Hepatocyte (in vitro differentiated cells): ENCODE measurements around the gene RIC1. TPM values are rescaled to one million over a fixed set of nuclear protein-coding genes. Genes with fewer than 3 reads are reported as not detected.
A peak's percentile ranks its signal among the peaks of the same experiment; 100 is the strongest.

ENCODE experiments used
- DNase-seq: peaks from one replicate; pipeline ENCODE4 v3.0.0-alpha.2; 2016; ENCODE audit warnings: low spot score
- H2AFZ ChIP-seq: fragments of 200-600 bp; sonication (generic); 2 replicates; pipeline ENCODE4 v1.6.0; 2016; ENCODE audit warnings: antibody characterized with exemption, mild to moderate bottlenecking
- H3K27ac ChIP-seq: fragments of 200-600 bp; sonication (generic); 2 replicates; pipeline ENCODE4 v1.5.1; 2016; ENCODE audit warnings: mild to moderate bottlenecking
- H3K27me3 ChIP-seq: fragments of 200-600 bp; sonication (generic); 2 replicates; pipeline ENCODE4 v1.6.1; 2016
- H3K36me3 ChIP-seq: fragments of 200-600 bp; sonication (generic); replicated peaks from 2 replicates; pipeline ENCODE4 v1.5.1; 2016; ENCODE audit warnings: low read depth; ENCODE audit not compliant: insufficient read depth
- H3K4me1 ChIP-seq: fragments of 200-600 bp; sonication (generic); 2 replicates; pipeline ENCODE4 v1.5.1; 2016; ENCODE audit warnings: mild to moderate bottlenecking, moderate library complexity; ENCODE audit not compliant: insufficient read depth
- H3K4me2 ChIP-seq: fragments of 200-600 bp; sonication (generic); 2 replicates; pipeline ENCODE4 v1.6.0; 2016
- H3K4me3 ChIP-seq: fragments of 200-600 bp; sonication (generic); 2 replicates; pipeline ENCODE4 v1.5.1; 2016; ENCODE audit warnings: mild to moderate bottlenecking
- H3K79me2 ChIP-seq: fragments of 200-600 bp; sonication (generic); 2 replicates; pipeline ENCODE4 v1.6.0; 2017; ENCODE audit warnings: mild to moderate bottlenecking
- H3K9me2 ChIP-seq: fragments of 200-600 bp; sonication (generic); replicated peaks from 2 replicates; pipeline ENCODE4 v1.6.0; 2017; ENCODE audit warnings: mild to moderate bottlenecking; ENCODE audit not compliant: insufficient read depth
- H3K9me3 ChIP-seq: fragments of 200-600 bp; sonication (generic); 2 replicates; pipeline ENCODE4 v1.5.1; 2016; ENCODE audit warnings: low read depth, mild to moderate bottlenecking
- H4K20me1 ChIP-seq: fragments of 200-600 bp; sonication (generic); 2 replicates; pipeline ENCODE4 v1.6.0; 2016; ENCODE audit warnings: mild to moderate bottlenecking; ENCODE audit not compliant: insufficient read depth, poor library complexity, severe bottlenecking
- CTCF ChIP-seq: fragments of 200-600 bp; sonication (generic); IDR thresholded peaks from 2 replicates; pipeline ENCODE4 v1.5.1; 2016; ENCODE audit warnings: antibody characterized with exemption, mild to moderate bottlenecking; ENCODE audit not compliant: poor library complexity
- EZH2 ChIP-seq: fragments of 200-600 bp; sonication (generic); IDR thresholded peaks from 2 replicates; pipeline ENCODE4 v1.6.1; 2016; ENCODE audit warnings: antibody characterized with exemption, mild to moderate bottlenecking, borderline replicate concordance
- EZH2phosphoT487 ChIP-seq: fragments of 200-600 bp; sonication (generic); IDR thresholded peaks from one replicate; pipeline ENCODE4 v1.6.1; 2018; ENCODE audit warnings: antibody characterized with exemption, mild to moderate bottlenecking, low read depth, moderate library complexity; ENCODE audit not compliant: unreplicated experiment, severe bottlenecking
- whole genome bisulfite sequencing: methylation state at CpG from one replicate; pipeline ENCODE4 v1.1.6; 2016; ENCODE audit warnings: low lambda C conversion rate; ENCODE audit errors: missing lambda C conversion rate; 5-methylcytosine and 5-hydroxymethylcytosine counted together
- polyA plus RNA-seq: library from polyadenylated mRNA; unstranded; fragments of >200 nt; fragmentation: Nextera tagmentation; extraction: Ambion mirVana; gene quantifications from 2 replicates; pipeline ENCODE4 v1.2.1, GENCODE V29; 2016
- total RNA-seq: library from RNA; depleted of rRNA; stranded (reverse); fragments of >200 nt; gene quantifications from 2 replicates; pipeline ENCODE4 v1.2.3, GENCODE V29; 2014

The RIC1 gene
- total and polyA plus RNA-seq, 2 experiments from 2014 or later: 11.2 to 34.9 TPM

- H3K9me2 ChIP-seq: no peaks in the 10 kb centered on the region
- TF ChIP-seq EZH2phosphoT487 (no peak), CTCF (no peak), EZH2 (no peak)
- peak overlapping the region; percentile 80 for H2AFZ ChIP-seq
- no peaks in the 10 kb centered on the region for H3K27me3 ChIP-seq
- peak overlapping the region; percentile 96 for H3K4me3 ChIP-seq
- H3K9me3 ChIP-seq: no peaks in the 10 kb centered on the region
- peak overlapping the region; percentile 75 for H3K4me2 ChIP-seq
- DNase-seq: peak; percentile 9
- H3K36me3 ChIP-seq: no peaks in the 10 kb centered on the region
- peaks cover 18% of the 10 kb centered on the region for H4K20me1 ChIP-seq
- H3K79me2 ChIP-seq: peaks cover 73% of the 10 kb centered on the region
- H3K27ac ChIP-seq: peak overlapping the region; percentile 92
- peaks cover 25% of the 10 kb centered on the region for H3K4me1 ChIP-seq
- WGBS: 4% methylated on average over 7 of the region's 7 CpGs
Measured at GRCh38 chr9:5628183-5628529, 751 bp upstream of the RIC1 start.

- H3K27ac ChIP-seq: peak overlapping the region; percentile 92
- WGBS: under 1% methylated on average over 43 of the region's 56 CpGs
- H3K4me3 ChIP-seq: peak overlapping the region; percentile 96
- no peaks in the 10 kb centered on the region for H3K36me3 ChIP-seq
- peak overlapping the region; percentile 83 for H3K4me2 ChIP-seq
- peaks cover 81% of the 10 kb centered on the region for H3K79me2 ChIP-seq
- H2AFZ ChIP-seq: peak overlapping the region; percentile 84
- H3K9me3 ChIP-seq: no peaks in the 10 kb centered on the region
- H3K4me1 ChIP-seq: peaks cover 25% of the 10 kb centered on the region
- H3K9me2 ChIP-seq: no peaks in the 10 kb centered on the region
- no peaks in the 10 kb centered on the region for H3K27me3 ChIP-seq
- TF ChIP-seq EZH2phosphoT487 (no peak), EZH2 (no peak), CTCF (no peak)
- peaks cover 18% of the 10 kb centered on the region for H4K20me1 ChIP-seq
- DNase-seq: peak; percentile 64
Measured at GRCh38 chr9:5629312-5630080, 589 bp downstream of the RIC1 start.

DNA sequence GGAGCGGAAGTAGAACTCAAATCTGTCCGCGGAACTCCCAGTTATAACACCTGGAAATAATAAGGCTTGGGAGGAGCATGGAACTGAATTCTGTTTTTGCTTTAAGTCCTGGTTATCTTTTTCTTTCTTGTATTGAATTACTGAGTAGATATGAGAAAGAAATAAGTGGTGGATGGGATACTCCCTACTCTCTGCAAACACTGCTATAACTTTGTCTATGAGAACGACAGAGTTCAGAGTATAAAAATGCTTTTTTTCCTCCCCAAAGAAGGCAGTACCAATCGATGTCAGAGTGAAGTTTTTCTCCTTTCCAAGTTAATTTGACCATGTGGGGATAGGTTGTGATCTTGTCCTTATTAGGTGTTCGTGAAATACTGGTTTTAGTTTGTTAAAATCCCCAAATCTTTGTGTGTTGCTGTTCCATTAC is 1.2 kb downstream of the RIC1 start:
- peaks cover 81% of the 10 kb centered on the region for H3K79me2 ChIP-seq
- H3K27ac ChIP-seq: peak overlapping the region; percentile 92
- TF ChIP-seq EZH2 (no peak), CTCF (no peak), EZH2phosphoT487 (no peak)
- no peaks in the 10 kb centered on the region for H3K9me3 ChIP-seq
- peaks cover 25% of the 10 kb centered on the region for H3K4me1 ChIP-seq
- H3K4me2 ChIP-seq: peak overlapping the region; percentile 83
- peak overlapping the region; percentile 96 for H3K4me3 ChIP-seq
- no peaks in the 10 kb centered on the region for H3K9me2 ChIP-seq
- DNase-seq: peak; percentile 30
- peak overlapping the region; percentile 84 for H2AFZ ChIP-seq
- WGBS: 0% methylated on average over 6 of the region's 6 CpGs
- H4K20me1 ChIP-seq: peaks cover 18% of the 10 kb centered on the region
- H3K36me3 ChIP-seq: no peaks in the 10 kb centered on the region
- no peaks in the 10 kb centered on the region for H3K27me3 ChIP-seq
